GM23338 (cell line): ENCODE data around the gene TPI1. TPM values are rescaled to one million over a fixed set of nuclear protein-coding genes. Genes with fewer than 3 reads are reported as not detected.
"Not testable (repeated sequence)": the region's sequence is repeated elsewhere in the genome, so short reads cannot be mapped to it uniquely, and the experiment has no call there.

Source experiments
- ATAC-seq: fragments of 200-7000 bp; cut with Tn5 transposase; 3 replicates; pipeline ENCODE4 v1.9.1; 2020
- DNase-seq: peaks from one replicate; pipeline ENCODE4 v3.0.0-alpha.2; 2015; ENCODE audit warnings: low spot score
- H2AFZ ChIP-seq: fragments of 200-600 bp; sonication (generic); 2 replicates; pipeline ENCODE4 v1.8.0; 2016; ENCODE audit warnings: antibody characterized with exemption, mild to moderate bottlenecking, moderate library complexity
- H3F3A ChIP-seq: fragments of 200-600 bp; sonication (generic); replicated peaks from 2 replicates; pipeline ENCODE4 v1.8.0; 2017; ENCODE audit warnings: antibody characterized with exemption, mixed run types, low read depth
- H3K27ac ChIP-seq: fragments of 200-600 bp; sonication (generic); 2 replicates; pipeline ENCODE4 v1.6.1; 2016; ENCODE audit warnings: low read depth
- H3K27me3 ChIP-seq: fragments of 200-600 bp; sonication (generic); 2 replicates; pipeline ENCODE4 v1.8.0; 2016; ENCODE audit warnings: mild to moderate bottlenecking, mixed run types, moderate library complexity; ENCODE audit not compliant: insufficient read depth
- H3K36me3 ChIP-seq: fragments of 200-600 bp; sonication (generic); 2 replicates; pipeline ENCODE4 v1.8.0; 2016; ENCODE audit warnings: mild to moderate bottlenecking; ENCODE audit not compliant: insufficient read depth
- H3K4me1 ChIP-seq: fragments of 200-600 bp; sonication (generic); 2 replicates; pipeline ENCODE4 v1.8.0; 2016; ENCODE audit warnings: mild to moderate bottlenecking, moderate library complexity; ENCODE audit not compliant: insufficient read depth
- H3K4me2 ChIP-seq: fragments of 200-600 bp; sonication (generic); 2 replicates; pipeline ENCODE4 v1.7.1; 2017; ENCODE audit warnings: mixed run types
- H3K4me3 ChIP-seq: fragments of 200-600 bp; sonication (generic); 2 replicates; pipeline ENCODE4 v1.6.1; 2016; ENCODE audit warnings: mixed run types
- H3K79me2 ChIP-seq: fragments of 200-600 bp; sonication (generic); replicated peaks from 2 replicates; pipeline ENCODE4 v1.8.0; 2017; ENCODE audit warnings: mild to moderate bottlenecking; ENCODE audit not compliant: insufficient read depth
- H3K9me2 ChIP-seq: fragments of 200-600 bp; sonication (generic); 2 replicates; pipeline ENCODE4 v1.8.0; 2017; ENCODE audit not compliant: insufficient read depth
- H4K20me1 ChIP-seq: fragments of 200-600 bp; sonication (generic); replicated peaks from 2 replicates; pipeline ENCODE4 v1.8.0; 2017; ENCODE audit warnings: mild to moderate bottlenecking; ENCODE audit not compliant: insufficient read depth
- H3K27ac Mint-ChIP-seq: 2 replicates; pipeline ENCODE4 v1.8.0; 2020; ENCODE audit warnings: inconsistent platforms, mild to moderate bottlenecking, moderate library complexity, mixed read lengths
- H3K27me3 Mint-ChIP-seq: 3 replicates; pipeline ENCODE4 v1.8.0; 2022; ENCODE audit warnings: low read depth, mild to moderate bottlenecking, moderate library complexity, mixed read lengths, inconsistent platforms; ENCODE audit not compliant: insufficient read depth, poor library complexity
- H3K36me3 Mint-ChIP-seq: 3 replicates; pipeline ENCODE4 v1.8.0; 2021; ENCODE audit warnings: low read depth, mild to moderate bottlenecking, inconsistent platforms, moderate library complexity, mixed read lengths
- H3K4me1 Mint-ChIP-seq: 3 replicates; pipeline ENCODE4 v1.8.0; 2020; ENCODE audit warnings: mild to moderate bottlenecking, inconsistent platforms, mixed read lengths
- H3K4me3 Mint-ChIP-seq: 3 replicates; pipeline ENCODE4 v1.8.0; 2021; ENCODE audit warnings: moderate library complexity, mild to moderate bottlenecking, inconsistent platforms, mixed read lengths
- H3K9me3 Mint-ChIP-seq: 3 replicates; pipeline ENCODE4 v1.8.0; 2020; ENCODE audit warnings: moderate library complexity, mild to moderate bottlenecking, inconsistent platforms, mixed read lengths
- CTCF ChIP-seq, 2 experiments: fragments of 200-600 bp in 1 of 2; sonication (generic) in 1 of 2; conservative IDR thresholded peaks; 2 replicates each; pipeline versions ENCODE4 v1.5.1 to v1.6.1; 2016 to 2017; ENCODE audit warnings: antibody characterized with exemption in 2 of 2, low read depth in 2 of 2, mild to moderate bottlenecking in 2 of 2, moderate library complexity in 1 of 2
- NANOG ChIP-seq: IDR thresholded peaks from 2 replicates; pipeline ENCODE4 v1.6.1; 2016; ENCODE audit warnings: antibody characterized with exemption, borderline replicate concordance
- POLR2AphosphoS5 ChIP-seq: IDR thresholded peaks from 2 replicates; pipeline ENCODE4 v1.6.1; 2016; ENCODE audit warnings: antibody characterized with exemption, low read depth
- REST ChIP-seq: IDR thresholded peaks from one replicate; pipeline ENCODE4 v1.6.1; 2018; ENCODE audit warnings: antibody characterized with exemption; ENCODE audit not compliant: unreplicated experiment
- STAT1 ChIP-seq: IDR thresholded peaks from one replicate; pipeline ENCODE4 v1.6.1; 2016; ENCODE audit warnings: antibody characterized with exemption; ENCODE audit not compliant: unreplicated experiment
- ZNF114 ChIP-seq: fragments of 250-450 bp; sonication (Bioruptor Pico); IDR thresholded peaks from 2 replicates; pipeline ENCODE4 v1.5.0; 2020; ENCODE audit warnings: mild to moderate bottlenecking, moderate library complexity
- polyA plus RNA-seq: library from polyadenylated mRNA; unstranded; fragments of >200 nt; fragmentation: Nextera tagmentation; extraction: Ambion mirVana; gene quantifications from 2 replicates; pipeline ENCODE4 v1.2.1, GENCODE V29; 2016
- total RNA-seq: library from RNA; depleted of rRNA; stranded (reverse); fragments of >200 nt; shearing (Covaris generic); gene quantifications from 2 replicates; pipeline ENCODE4 v1.2.3, GENCODE V29; 2014

The TPI1 gene
- total and polyA plus RNA-seq, 2 experiments from 2014 or later: 737 to 822 TPM

GRCh38 chr12:6869049-6870021, 2.0 kb downstream of the TPI1 start (continued):
- TF ChIP-seq POLR2AphosphoS5 (peak; percentile 56; the same call in 1 of the 2 replicates), STAT1 (no peak), ZNF114 (no peak), CTCF (conservative IDR thresholded peaks at IDR 0.05; ENCODE audit: low read depth in 2 of 2) (peak; percentile 91 to 94), NANOG (no peak), REST (no peak)

- Mint-ChIP-seq H3K4me3 (peak overlapping the region; percentile 92; the same call in 2 of the 3 replicates), H3K4me1 (peaks cover 55% of the 10 kb centered on the region), H3K27me3 (peaks cover 55% of the 10 kb centered on the region), H3K36me3 (peaks cover 51% of the 10 kb centered on the region)
- DNase-seq, H2AFZ ChIP-seq, ATAC-seq, H3K27me3 ChIP-seq, H3K9me2 ChIP-seq, H3K27ac Mint-ChIP-seq, H3K9me3 Mint-ChIP-seq: not testable (repeated sequence)
- peaks cover 33% of the 10 kb centered on the region for H3K79me2 ChIP-seq
- peaks cover 14% of the 10 kb centered on the region; the same call in 1 of the 2 replicates for H3K36me3 ChIP-seq
- peak overlapping the region; percentile 99; the same call in 1 of the 2 replicates for H3K4me3 ChIP-seq
- peaks cover 57% of the 10 kb centered on the region for H3K4me1 ChIP-seq
- H3K27ac ChIP-seq: 0 out of 2 replicates have a peak overlapping the region, but pooled peaks have one; percentile 79
- peak overlapping the region; percentile 100; the same call in 1 of the 2 replicates for H3K4me2 ChIP-seq
- H3F3A ChIP-seq: peaks cover 72% of the 10 kb centered on the region
- peaks cover 32% of the 10 kb centered on the region for H4K20me1 ChIP-seq
Observed at GRCh38 chr12:6870304-6870703, 3.0 kb downstream of the TPI1 start.
